GM18858 (cell line): ENCODE measurements around the gene WNT10A.
"Not testable (repeated sequence)": the region's sequence is repeated elsewhere in the genome, so short reads cannot be mapped to it uniquely, and the experiment has no call there.

Source experiments
- ATAC-seq: cut with Tn5 transposase; IDR thresholded peaks from one replicate; pipeline ENCODE4 v1.9.1; 2021; ENCODE audit not compliant: unreplicated experiment

Gene WNT10A

GRCh38 chr2:218880102-218880858, at the start of gene WNT10A:
Gene WNT10A, plus strand, starts transcription at chr2:218880852. Its CDS starts 144 bp downstream, at chr2:218880996.
- ATAC-seq = peak; percentile 54

GRCh38 chr2:218831378-218831990, 49.2 kb upstream of the WNT10A start, which contains the start of gene PRKAG3:
Gene PRKAG3, minus strand, starts transcription at chr2:218831803.
- no peak for ATAC-seq

GRCh38 chr2:218832081-218832480, 48.6 kb upstream of the WNT10A start:
- no peak for ATAC-seq

- ATAC-seq = no peak
Observed at GRCh38 chr2:218832520-218832919, 48.1 kb upstream of the WNT10A start.

- no peak for ATAC-seq
Observed at GRCh38 chr2:218833023-218833609, 47.5 kb upstream of the WNT10A start.

- no peak for ATAC-seq
Observed at GRCh38 chr2:218834685-218835084, 46.0 kb upstream of the WNT10A start.

- no peak for ATAC-seq
Observed at GRCh38 chr2:218837495-218837894, 43.2 kb upstream of the WNT10A start.

GRCh38 chr2:218839430-218839829, 41.2 kb upstream of the WNT10A start:
- ATAC-seq = no peak

- no peak for ATAC-seq
Observed at GRCh38 chr2:218839888-218840287, 40.8 kb upstream of the WNT10A start.

GRCh38 chr2:218844334-218844733, 36.3 kb upstream of the WNT10A start:
- ATAC-seq = not testable (repeated sequence)

- not testable (repeated sequence) for ATAC-seq
Observed at GRCh38 chr2:218846963-218847362, 33.7 kb upstream of the WNT10A start.

- no peak for ATAC-seq
Observed at GRCh38 chr2:218849721-218850120, 30.9 kb upstream of the WNT10A start.

GRCh38 chr2:218850796-218851195, 29.9 kb upstream of the WNT10A start:
- ATAC-seq = no peak

GRCh38 chr2:218851286-218851685, 29.4 kb upstream of the WNT10A start:
- no peak for ATAC-seq

GRCh38 chr2:218852911-218853667, 27.6 kb upstream of the WNT10A start:
- ATAC-seq = no peak

- ATAC-seq = no peak
Observed at GRCh38 chr2:218853766-218854165, 26.9 kb upstream of the WNT10A start.

GRCh38 chr2:218854860-218855259, 25.8 kb upstream of the WNT10A start:
- ATAC-seq = no peak

- no peak for ATAC-seq
Observed at GRCh38 chr2:218855305-218856166, 25.1 kb upstream of the WNT10A start.

GRCh38 chr2:218856167-218856895, 24.3 kb upstream of the WNT10A start:
- no peak for ATAC-seq

GRCh38 chr2:218856896-218857243, 23.8 kb upstream of the WNT10A start:
- no peak for ATAC-seq
